Measurements from ENCODE around the gene YAP1.

YAP1 gene

DNA sequence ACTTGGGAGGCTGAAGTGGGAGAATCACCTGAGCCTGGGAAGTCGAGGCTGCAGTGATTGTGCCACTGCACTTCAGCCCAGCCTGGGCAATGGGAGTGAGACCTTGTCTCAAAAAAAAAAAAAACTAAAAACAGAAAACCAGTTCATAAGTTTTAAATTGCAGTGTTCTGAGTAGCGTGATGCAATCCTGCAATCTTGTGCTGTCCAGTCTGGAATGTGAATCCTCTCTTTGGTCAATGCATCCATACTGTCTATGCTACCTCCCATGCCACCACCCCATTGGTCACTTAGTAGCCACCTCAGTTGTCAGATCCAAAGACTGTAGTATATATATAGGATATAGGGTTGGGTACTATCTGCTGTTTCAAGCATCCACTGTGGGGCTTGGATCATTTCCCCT, 11.1 kb downstream of the YAP1 start:
- TF ChIP-seq, protein P1, sequence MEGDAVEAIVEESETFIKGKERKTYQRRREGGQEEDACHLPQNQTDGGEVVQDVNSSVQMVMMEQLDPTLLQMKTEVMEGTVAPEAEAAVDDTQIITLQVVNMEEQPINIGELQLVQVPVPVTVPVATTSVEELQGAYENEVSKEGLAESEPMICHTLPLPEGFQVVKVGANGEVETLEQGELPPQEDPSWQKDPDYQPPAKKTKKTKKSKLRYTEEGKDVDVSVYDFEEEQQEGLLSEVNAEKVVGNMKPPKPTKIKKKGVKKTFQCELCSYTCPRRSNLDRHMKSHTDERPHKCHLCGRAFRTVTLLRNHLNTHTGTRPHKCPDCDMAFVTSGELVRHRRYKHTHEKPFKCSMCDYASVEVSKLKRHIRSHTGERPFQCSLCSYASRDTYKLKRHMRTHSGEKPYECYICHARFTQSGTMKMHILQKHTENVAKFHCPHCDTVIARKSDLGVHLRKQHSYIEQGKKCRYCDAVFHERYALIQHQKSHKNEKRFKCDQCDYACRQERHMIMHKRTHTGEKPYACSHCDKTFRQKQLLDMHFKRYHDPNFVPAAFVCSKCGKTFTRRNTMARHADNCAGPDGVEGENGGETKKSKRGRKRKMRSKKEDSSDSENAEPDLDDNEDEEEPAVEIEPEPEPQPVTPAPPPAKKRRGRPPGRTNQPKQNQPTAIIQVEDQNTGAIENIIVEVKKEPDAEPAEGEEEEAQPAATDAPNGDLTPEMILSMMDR (IDR thresholded peaks at IDR 0.05; ENCODE audit: low read depth, low read length): no peak
- in situ Hi-C loops (cut with HindIII; ENCODE audit: low sequenced_read_pairs): no loop called here
- no peak overlapping the region for H3K4me3 ChIP-seq (ENCODE audit: low read depth, low read length)
- DNase-seq (ENCODE audit: low read depth, low spot score): no peak

DNA sequence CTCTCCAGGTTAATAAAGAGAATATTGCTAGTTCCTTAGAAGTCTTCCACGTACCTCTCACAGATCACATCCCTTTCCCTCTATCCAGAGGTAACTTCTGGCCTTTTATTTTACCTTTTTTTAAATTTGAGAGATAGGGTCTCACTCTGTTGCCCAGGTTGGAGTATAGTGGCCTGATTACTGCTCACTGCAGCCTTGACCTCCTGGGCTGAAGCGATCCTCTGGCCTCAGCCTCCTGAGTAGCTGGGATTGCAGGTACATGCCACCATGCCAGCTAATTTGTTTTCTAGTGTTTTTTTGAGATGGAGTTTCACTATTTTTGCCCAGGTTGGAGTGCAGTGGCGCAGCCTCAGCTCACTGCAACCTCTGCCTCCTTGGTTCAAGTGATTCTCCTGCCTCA, 24.4 kb downstream of the YAP1 start:
- in situ Hi-C loops (cut with HindIII; ENCODE audit: low sequenced_read_pairs): no loop called here
- no peak for DNase-seq (ENCODE audit: low read depth, low spot score)
- H3K4me3 ChIP-seq (ENCODE audit: low read depth, low read length): no peak overlapping the region
- TF ChIP-seq, protein P1 (IDR thresholded peaks at IDR 0.05; ENCODE audit: low read depth, low read length): no peak

DNA sequence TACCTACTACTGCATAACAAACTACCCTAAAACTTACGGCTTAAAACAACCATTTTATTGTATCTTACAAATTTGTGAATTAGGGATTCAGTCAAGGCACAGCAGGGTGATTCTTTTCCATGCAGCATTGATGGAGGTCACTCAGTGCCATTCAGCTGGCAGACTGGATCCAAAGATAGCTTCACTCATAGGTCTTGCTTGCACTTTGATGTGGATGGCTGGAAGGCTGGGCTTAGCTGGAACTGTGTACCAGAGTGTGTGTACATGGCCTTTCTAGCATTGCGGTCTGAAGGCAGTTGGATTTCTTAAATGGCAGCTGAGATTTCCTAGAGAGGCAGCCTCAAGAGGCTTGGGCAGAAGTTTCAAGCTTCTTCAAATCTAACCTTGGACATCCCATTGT, 25.0 kb downstream of the YAP1 start:
- no peak for DNase-seq (ENCODE audit: low read depth, low spot score)
- in situ Hi-C loops (cut with HindIII; ENCODE audit: low sequenced_read_pairs): no loop called here
- no peak overlapping the region for H3K4me3 ChIP-seq (ENCODE audit: low read depth, low read length)
- TF ChIP-seq, protein P1 (IDR thresholded peaks at IDR 0.05; ENCODE audit: low read depth, low read length): no peak

DNA sequence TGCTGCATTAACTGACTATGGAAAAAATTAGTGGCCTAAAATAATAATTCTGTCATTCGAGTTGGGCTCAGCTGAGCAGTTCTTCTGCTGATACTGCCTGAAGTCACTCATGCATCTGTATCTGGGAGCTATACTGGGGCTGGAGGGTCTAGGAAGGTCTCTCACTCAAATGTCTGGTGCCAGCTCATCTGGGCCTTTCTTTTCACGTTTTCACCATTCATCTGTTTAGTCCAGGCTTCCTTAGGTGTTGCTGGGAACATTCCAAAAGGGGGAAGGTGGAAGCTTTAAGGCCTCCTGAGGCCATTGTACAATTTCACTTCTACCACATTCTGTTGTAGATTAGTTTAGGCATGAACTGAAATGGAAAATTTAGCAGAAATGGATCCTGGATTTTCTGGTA, 28.0 kb downstream of the YAP1 start:
- no peak for DNase-seq (ENCODE audit: low read depth, low spot score)

DNA sequence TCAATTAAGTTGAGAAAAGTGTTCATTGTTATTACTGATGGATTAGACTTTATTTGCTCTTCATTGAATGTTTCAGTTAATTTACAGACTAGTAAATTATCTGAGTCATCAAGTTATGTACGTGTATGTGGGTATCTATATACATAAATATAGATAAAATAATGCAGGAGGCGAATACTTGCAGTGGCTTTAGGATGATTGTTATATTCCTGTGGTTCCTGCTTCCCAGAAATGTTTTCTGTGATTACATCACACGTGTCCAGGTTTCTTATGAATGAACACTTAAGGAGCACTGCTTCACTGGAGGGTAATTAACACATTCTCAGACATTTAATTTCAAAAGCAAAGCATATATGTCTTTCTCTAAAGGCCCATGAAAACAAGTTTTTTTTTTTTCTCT, 28.4 kb downstream of the YAP1 start:
- TF ChIP-seq, protein P1 (IDR thresholded peaks at IDR 0.05; ENCODE audit: low read depth, low read length): no peak
- DNase-seq (ENCODE audit: low read depth, low spot score): peak; percentile 92
- in situ Hi-C loops (cut with HindIII; ENCODE audit: low sequenced_read_pairs): no loop called here
- no peak overlapping the region for H3K4me3 ChIP-seq (ENCODE audit: low read depth, low read length)

More for the DNA sequence above, 28.0 kb downstream of the YAP1 start:
- TF ChIP-seq, protein P1 (IDR thresholded peaks at IDR 0.05; ENCODE audit: low read depth, low read length): no peak
- H3K4me3 ChIP-seq (ENCODE audit: low read depth, low read length): no peak overlapping the region
- in situ Hi-C loops (cut with HindIII; ENCODE audit: low sequenced_read_pairs): no loop called here

DNA sequence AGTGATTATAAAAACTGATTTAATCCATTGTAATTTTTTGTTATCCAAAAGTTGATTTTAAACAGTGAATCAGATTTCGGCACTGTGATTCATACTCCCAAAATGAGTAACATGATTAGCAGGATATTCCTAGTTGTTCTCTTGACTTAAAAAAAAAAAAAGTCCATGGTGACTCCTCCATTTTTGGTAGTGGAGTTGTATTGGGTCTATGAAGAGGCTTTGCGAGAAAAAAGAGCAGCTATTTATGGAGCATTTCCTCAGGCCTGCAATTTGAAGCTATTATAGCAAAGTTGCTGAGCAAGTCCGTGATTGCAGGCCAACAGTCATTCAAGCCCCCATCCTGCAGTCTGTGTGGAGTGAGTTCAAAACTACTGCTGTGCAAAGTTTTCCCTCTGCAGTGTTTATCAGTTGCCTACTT, 28.8 kb downstream of the YAP1 start:
- no peak overlapping the region for H3K4me3 ChIP-seq (ENCODE audit: low read depth, low read length)
- peak; percentile 90 for DNase-seq (ENCODE audit: low read depth, low spot score)
- in situ Hi-C loops (cut with HindIII; ENCODE audit: low sequenced_read_pairs): no loop called here
- TF ChIP-seq, protein P1 (IDR thresholded peaks at IDR 0.05; ENCODE audit: low read depth, low read length): no peak

DNA sequence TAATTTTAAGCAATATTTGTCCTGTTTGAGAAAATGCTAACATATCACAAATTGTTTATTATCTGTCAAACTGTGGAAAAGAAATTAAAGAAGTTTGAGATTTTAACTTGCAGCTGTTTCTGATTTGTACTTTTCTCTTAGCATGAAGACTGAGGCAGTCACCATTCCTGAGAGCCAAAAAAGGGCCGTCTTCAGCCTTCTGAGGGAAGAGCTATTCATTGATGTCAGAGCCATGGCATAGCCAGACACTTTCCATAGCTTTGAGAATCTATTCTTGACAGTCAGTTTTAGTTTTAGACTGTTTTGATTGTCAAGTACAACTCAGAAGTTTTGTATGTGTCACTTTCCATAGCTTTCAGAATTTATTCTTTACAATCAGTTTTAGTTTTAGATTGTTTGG, 32.1 kb downstream of the YAP1 start:
- TF ChIP-seq, protein P1 (IDR thresholded peaks at IDR 0.05; ENCODE audit: low read depth, low read length): no peak
- no peak overlapping the region for H3K4me3 ChIP-seq (ENCODE audit: low read depth, low read length)
- in situ Hi-C loops (cut with HindIII; ENCODE audit: low sequenced_read_pairs): no loop called here
- no peak for DNase-seq (ENCODE audit: low read depth, low spot score)
